Measurements from ENCODE around the gene NRG3.

GRCh38 chr10:81917666-81918065 lies 42.7 kb downstream of the NRG3 start:
- TF ChIP-seq EZH2 (IDR thresholded peaks at IDR 0.05; ENCODE audit: borderline replicate concordance, low read length): no peak
- TF ChIP-seq, protein P1, sequence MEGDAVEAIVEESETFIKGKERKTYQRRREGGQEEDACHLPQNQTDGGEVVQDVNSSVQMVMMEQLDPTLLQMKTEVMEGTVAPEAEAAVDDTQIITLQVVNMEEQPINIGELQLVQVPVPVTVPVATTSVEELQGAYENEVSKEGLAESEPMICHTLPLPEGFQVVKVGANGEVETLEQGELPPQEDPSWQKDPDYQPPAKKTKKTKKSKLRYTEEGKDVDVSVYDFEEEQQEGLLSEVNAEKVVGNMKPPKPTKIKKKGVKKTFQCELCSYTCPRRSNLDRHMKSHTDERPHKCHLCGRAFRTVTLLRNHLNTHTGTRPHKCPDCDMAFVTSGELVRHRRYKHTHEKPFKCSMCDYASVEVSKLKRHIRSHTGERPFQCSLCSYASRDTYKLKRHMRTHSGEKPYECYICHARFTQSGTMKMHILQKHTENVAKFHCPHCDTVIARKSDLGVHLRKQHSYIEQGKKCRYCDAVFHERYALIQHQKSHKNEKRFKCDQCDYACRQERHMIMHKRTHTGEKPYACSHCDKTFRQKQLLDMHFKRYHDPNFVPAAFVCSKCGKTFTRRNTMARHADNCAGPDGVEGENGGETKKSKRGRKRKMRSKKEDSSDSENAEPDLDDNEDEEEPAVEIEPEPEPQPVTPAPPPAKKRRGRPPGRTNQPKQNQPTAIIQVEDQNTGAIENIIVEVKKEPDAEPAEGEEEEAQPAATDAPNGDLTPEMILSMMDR (IDR thresholded peaks at IDR 0.05; ENCODE audit: low read length): no peak
